WTC11 (cell line): ENCODE data around the gene MRPS10. TPM values are rescaled to one million over a fixed set of nuclear protein-coding genes. Genes with fewer than 3 reads are reported as not detected.

Experiments
- ATAC-seq: fragments of 200-7000 bp; cut with Tn5 transposase; 2 replicates; pipeline ENCODE4 v1.10.0; 2021; ENCODE audit warnings: mild to moderate bottlenecking, moderate library complexity
- CTCF ChIA-PET: fragments of 300-600 bp; sonication (Branson Sonifier 250); formaldehyde crosslinking; loops from one replicate; lab custom pipeline; 2021; ENCODE audit warnings: antibody characterized with exemption; lab: Charles Lee
- POLR2A ChIA-PET: fragments of 350-600 bp; sonication (Branson Sonifier 250); formaldehyde crosslinking; loops from one replicate; lab custom pipeline; 2021; ENCODE audit warnings: antibody characterized with exemption; lab: Charles Lee
- DNase-seq: peaks from one replicate; pipeline ENCODE4 v3.0.0; 2021; ENCODE audit warnings: low spot score
- H3K27ac Mint-ChIP-seq: 2 replicates; pipeline ENCODE4 v1.8.0; 2021; ENCODE audit warnings: mixed read lengths
- H3K27me3 Mint-ChIP-seq: 2 replicates; pipeline ENCODE4 v1.8.0; 2021; ENCODE audit warnings: low read depth, mild to moderate bottlenecking, moderate library complexity, mixed read lengths
- H3K36me3 Mint-ChIP-seq: 2 replicates; pipeline ENCODE4 v1.8.0; 2021; ENCODE audit warnings: mixed read lengths
- H3K4me1 Mint-ChIP-seq: 2 replicates; pipeline ENCODE4 v1.8.0; 2022; ENCODE audit warnings: mixed read lengths
- H3K4me3 Mint-ChIP-seq: 2 replicates; pipeline ENCODE4 v1.8.0; 2021; ENCODE audit warnings: mild to moderate bottlenecking, moderate library complexity, mixed read lengths
- H3K9me3 Mint-ChIP-seq: 2 replicates; pipeline ENCODE4 v1.8.0; 2021; ENCODE audit warnings: mixed read lengths
- CREM ChIP-seq: sonication (generic); formaldehyde crosslinking; IDR thresholded peaks from 2 replicates; pipeline ENCODE4 v1.8.1; 2022; ENCODE audit warnings: mild to moderate bottlenecking, missing genetic modification reagents, moderate library complexity
- ELF4 ChIP-seq: sonication (generic); formaldehyde crosslinking; IDR thresholded peaks from 2 replicates; pipeline ENCODE4 v1.8.1; 2022; ENCODE audit warnings: low read depth, mild to moderate bottlenecking, moderate library complexity, missing genetic modification reagents
- FOXK1 ChIP-seq: sonication (generic); formaldehyde crosslinking; IDR thresholded peaks from 2 replicates; pipeline ENCODE4 v1.8.0; 2022; ENCODE audit warnings: mild to moderate bottlenecking, moderate library complexity, missing genetic modification reagents
- GTF2I ChIP-seq: fragments of 250-450 bp; sonication (Bioruptor Pico); conservative IDR thresholded peaks from 2 replicates; pipeline ENCODE4 v1.4.0; 2021; ENCODE audit warnings: mild to moderate bottlenecking
- HMGA2 ChIP-seq: fragments of 250-450 bp; sonication (Bioruptor Pico); IDR thresholded peaks from 2 replicates; pipeline ENCODE4 v1.4.0; 2021; ENCODE audit warnings: mild to moderate bottlenecking, moderate library complexity
- JUN ChIP-seq: sonication (generic); formaldehyde crosslinking; IDR thresholded peaks from 2 replicates; pipeline ENCODE4 v1.8.0; 2023; ENCODE audit warnings: mild to moderate bottlenecking, missing genetic modification reagents
- NR3C1 ChIP-seq: sonication (generic); formaldehyde crosslinking; conservative IDR thresholded peaks from 2 replicates; pipeline ENCODE4 v1.8.1; 2023; ENCODE audit warnings: low read depth, mild to moderate bottlenecking, missing genetic modification reagents
- ZNF423 ChIP-seq: fragments of 250-450 bp; sonication (Bioruptor Pico); IDR thresholded peaks from 2 replicates; pipeline ENCODE4 v2.1.2; 2022; ENCODE audit warnings: mild to moderate bottlenecking, moderate library complexity
- total RNA-seq: library from RNA; stranded (reverse); gene quantifications from 3 replicates; pipeline ENCODE4 v1.2.3, GENCODE V29; 2021
- TF ChIP-seq, protein P1 (sequence below): sonication (generic); formaldehyde crosslinking; IDR thresholded peaks from 2 replicates; pipeline ENCODE4 v1.8.0; 2023; ENCODE audit warnings: missing genetic modification reagents, mild to moderate bottlenecking, borderline replicate concordance
- TF ChIP-seq, protein P2 (sequence below): sonication (generic); formaldehyde crosslinking; IDR thresholded peaks from 2 replicates; pipeline ENCODE4 v1.8.1; 2023; ENCODE audit warnings: mild to moderate bottlenecking, missing genetic modification reagents, borderline replicate concordance

Gene MRPS10
- total RNA-seq, 1 experiment from 2014 or later = 31.3 TPM

DNA sequence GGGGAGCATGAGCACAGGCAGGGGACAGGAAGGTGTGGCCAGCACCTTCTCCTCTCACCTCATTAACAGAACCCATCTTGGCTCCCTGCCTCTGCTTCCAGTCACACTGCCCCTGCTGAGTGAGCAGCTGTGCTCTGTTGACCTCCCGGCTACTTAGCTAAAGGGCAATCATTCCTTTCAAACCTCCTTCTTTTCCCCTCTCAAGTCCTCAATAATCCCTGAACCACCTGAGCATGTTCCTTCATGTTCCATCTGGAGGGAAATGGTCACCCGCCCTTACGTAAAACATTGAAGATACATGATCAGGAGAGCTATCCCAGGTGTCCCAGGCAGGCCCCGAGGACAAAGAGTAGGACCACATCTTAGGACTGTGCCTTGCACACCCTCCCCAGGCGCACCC lies 21.7 kb upstream of the MRPS10 start:
- DNase-seq (no peak), ATAC-seq (no peak)
- Mint-ChIP-seq H3K4me1 (peaks cover 33% of the 10 kb centered on the region), H3K27ac (peak overlapping the region; percentile 73), H3K27me3 (no peaks in the 10 kb centered on the region), H3K9me3 (no peaks in the 10 kb centered on the region), H3K4me3 (no peak overlapping the region), H3K36me3 (peaks cover 48% of the 10 kb centered on the region)
- POLR2A ChIA-PET = no interaction called here
- no peak for TF ChIP-seq HMGA2 (CRISPR knock-in tag)
- TF ChIP-seq, protein P1, sequence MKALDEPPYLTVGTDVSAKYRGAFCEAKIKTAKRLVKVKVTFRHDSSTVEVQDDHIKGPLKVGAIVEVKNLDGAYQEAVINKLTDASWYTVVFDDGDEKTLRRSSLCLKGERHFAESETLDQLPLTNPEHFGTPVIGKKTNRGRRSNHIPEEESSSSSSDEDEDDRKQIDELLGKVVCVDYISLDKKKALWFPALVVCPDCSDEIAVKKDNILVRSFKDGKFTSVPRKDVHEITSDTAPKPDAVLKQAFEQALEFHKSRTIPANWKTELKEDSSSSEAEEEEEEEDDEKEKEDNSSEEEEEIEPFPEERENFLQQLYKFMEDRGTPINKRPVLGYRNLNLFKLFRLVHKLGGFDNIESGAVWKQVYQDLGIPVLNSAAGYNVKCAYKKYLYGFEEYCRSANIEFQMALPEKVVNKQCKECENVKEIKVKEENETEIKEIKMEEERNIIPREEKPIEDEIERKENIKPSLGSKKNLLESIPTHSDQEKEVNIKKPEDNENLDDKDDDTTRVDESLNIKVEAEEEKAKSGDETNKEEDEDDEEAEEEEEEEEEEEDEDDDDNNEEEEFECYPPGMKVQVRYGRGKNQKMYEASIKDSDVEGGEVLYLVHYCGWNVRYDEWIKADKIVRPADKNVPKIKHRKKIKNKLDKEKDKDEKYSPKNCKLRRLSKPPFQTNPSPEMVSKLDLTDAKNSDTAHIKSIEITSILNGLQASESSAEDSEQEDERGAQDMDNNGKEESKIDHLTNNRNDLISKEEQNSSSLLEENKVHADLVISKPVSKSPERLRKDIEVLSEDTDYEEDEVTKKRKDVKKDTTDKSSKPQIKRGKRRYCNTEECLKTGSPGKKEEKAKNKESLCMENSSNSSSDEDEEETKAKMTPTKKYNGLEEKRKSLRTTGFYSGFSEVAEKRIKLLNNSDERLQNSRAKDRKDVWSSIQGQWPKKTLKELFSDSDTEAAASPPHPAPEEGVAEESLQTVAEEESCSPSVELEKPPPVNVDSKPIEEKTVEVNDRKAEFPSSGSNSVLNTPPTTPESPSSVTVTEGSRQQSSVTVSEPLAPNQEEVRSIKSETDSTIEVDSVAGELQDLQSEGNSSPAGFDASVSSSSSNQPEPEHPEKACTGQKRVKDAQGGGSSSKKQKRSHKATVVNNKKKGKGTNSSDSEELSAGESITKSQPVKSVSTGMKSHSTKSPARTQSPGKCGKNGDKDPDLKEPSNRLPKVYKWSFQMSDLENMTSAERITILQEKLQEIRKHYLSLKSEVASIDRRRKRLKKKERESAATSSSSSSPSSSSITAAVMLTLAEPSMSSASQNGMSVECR (CRISPR knock-in tag) = no peak
- TF ChIP-seq ZNF423 (CRISPR knock-in tag) = peak; percentile 26; the same call in 1 of the 2 replicates
- TF ChIP-seq, protein P2, sequence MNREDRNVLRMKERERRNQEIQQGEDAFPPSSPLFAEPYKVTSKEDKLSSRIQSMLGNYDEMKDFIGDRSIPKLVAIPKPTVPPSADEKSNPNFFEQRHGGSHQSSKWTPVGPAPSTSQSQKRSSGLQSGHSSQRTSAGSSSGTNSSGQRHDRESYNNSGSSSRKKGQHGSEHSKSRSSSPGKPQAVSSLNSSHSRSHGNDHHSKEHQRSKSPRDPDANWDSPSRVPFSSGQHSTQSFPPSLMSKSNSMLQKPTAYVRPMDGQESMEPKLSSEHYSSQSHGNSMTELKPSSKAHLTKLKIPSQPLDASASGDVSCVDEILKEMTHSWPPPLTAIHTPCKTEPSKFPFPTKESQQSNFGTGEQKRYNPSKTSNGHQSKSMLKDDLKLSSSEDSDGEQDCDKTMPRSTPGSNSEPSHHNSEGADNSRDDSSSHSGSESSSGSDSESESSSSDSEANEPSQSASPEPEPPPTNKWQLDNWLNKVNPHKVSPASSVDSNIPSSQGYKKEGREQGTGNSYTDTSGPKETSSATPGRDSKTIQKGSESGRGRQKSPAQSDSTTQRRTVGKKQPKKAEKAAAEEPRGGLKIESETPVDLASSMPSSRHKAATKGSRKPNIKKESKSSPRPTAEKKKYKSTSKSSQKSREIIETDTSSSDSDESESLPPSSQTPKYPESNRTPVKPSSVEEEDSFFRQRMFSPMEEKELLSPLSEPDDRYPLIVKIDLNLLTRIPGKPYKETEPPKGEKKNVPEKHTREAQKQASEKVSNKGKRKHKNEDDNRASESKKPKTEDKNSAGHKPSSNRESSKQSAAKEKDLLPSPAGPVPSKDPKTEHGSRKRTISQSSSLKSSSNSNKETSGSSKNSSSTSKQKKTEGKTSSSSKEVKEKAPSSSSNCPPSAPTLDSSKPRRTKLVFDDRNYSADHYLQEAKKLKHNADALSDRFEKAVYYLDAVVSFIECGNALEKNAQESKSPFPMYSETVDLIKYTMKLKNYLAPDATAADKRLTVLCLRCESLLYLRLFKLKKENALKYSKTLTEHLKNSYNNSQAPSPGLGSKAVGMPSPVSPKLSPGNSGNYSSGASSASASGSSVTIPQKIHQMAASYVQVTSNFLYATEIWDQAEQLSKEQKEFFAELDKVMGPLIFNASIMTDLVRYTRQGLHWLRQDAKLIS (CRISPR knock-in tag) = no peak
- TF ChIP-seq JUN (CRISPR knock-in tag) = no peak
- TF ChIP-seq ELF4 = no peak
- CTCF ChIA-PET = interaction anchor here (1.2 to 1.8 kb wide), 4 partner anchors 9 to 452 kb away, joined by 3 to 5 read pairs (median 4); partner anchors contain the start of gene TOMM6

DNA sequence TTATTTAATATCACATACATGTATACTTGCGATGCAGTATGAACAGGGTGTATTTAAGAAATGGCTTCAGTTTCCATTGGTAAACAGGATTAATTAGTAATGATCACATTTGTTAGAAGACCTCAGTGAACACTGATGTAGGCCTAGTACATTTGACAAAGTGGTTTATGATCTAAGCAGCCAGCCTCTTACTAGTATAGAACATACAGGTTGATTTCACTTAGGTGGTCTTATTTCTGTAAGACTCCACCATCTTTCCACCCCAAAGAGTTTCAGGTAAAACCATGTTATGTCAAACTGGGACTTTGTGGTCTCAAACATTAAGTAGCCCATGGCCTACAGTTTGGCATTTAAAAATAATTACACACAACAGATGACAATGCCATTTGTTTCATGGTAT lies 20.2 kb upstream of the MRPS10 start:
- no peak overlapping the region for H3K4me3 Mint-ChIP-seq
- ATAC-seq (no peak), DNase-seq (no peak)
- ChIA-PET CTCF (interaction anchor here (1.3 to 1.4 kb wide), 2 partner anchors 23 to 310 kb away, joined by 3 to 4 read pairs; no protein-coding TSS in a partner anchor), POLR2A (no interaction called here)
- no peak for TF ChIP-seq NR3C1
- no peak for TF ChIP-seq CREM (CRISPR knock-in tag)
- TF ChIP-seq GTF2I = no peak
- peaks cover 29% of the 10 kb centered on the region for H3K4me1 Mint-ChIP-seq
- H3K9me3 Mint-ChIP-seq = no peaks in the 10 kb centered on the region
- peak overlapping the region; percentile 31; the same call in 1 of the 2 replicates for H3K27ac Mint-ChIP-seq
- peaks cover 49% of the 10 kb centered on the region for H3K36me3 Mint-ChIP-seq
- H3K27me3 Mint-ChIP-seq = no peaks in the 10 kb centered on the region

DNA sequence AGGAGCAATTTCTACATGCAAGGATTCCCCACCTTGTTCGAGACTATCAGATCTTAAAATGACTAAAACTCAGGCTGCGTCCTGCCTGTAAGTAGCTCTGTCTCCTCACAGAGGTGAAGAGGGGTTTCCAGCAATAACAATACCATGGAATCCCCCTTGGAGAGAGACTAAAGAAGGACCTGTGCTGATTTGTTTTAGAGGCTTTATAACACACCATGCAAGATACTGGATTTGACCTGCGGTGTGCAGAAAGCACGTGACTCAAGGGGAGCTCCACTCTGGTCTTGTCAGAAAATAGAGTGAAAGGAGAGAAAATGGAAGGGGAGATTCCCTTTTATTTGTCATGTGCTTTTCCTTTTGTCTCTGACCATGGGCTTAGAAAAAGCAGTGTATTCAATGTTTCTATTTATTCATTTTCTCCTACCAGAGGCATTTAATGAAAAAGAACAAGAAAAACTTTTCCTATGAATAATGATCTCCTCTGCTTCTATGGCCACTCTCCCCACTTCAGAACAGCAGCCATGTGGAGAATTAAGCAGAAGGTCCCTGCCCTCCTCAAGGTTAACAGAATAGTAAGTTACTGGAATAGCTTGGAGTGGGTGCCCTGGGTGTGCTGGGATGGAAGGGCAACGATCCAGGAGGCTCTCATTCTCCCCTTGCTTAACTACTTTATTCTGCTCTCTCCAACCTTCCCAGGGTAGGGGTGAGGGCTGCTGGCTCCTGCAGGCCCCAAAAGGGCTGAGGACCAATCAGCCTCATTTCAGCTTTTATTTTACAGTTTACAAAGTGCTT lies 19.2 kb upstream of the MRPS10 start:
- Mint-ChIP-seq H3K36me3 (peaks cover 53% of the 10 kb centered on the region), H3K4me1 (peaks cover 20% of the 10 kb centered on the region), H3K4me3 (no peak overlapping the region), H3K9me3 (no peaks in the 10 kb centered on the region), H3K27me3 (no peaks in the 10 kb centered on the region), H3K27ac (peak overlapping the region; percentile 37; the same call in 1 of the 2 replicates)
- TF ChIP-seq FOXK1 (CRISPR knock-in tag) = no peak
- ChIA-PET POLR2A (no interaction called here), CTCF (interaction anchor here (1.3 to 1.4 kb wide), 3 partner anchors 22 to 311 kb away, joined by 3 to 4 read pairs (median 3); no protein-coding TSS in a partner anchor)
- ATAC-seq (no peak), DNase-seq (no peak)
